Measurements from ENCODE around the gene UMODL1.
A peak's percentile ranks its signal among the peaks of the same experiment; 100 is the strongest.

The UMODL1 gene

DNA sequence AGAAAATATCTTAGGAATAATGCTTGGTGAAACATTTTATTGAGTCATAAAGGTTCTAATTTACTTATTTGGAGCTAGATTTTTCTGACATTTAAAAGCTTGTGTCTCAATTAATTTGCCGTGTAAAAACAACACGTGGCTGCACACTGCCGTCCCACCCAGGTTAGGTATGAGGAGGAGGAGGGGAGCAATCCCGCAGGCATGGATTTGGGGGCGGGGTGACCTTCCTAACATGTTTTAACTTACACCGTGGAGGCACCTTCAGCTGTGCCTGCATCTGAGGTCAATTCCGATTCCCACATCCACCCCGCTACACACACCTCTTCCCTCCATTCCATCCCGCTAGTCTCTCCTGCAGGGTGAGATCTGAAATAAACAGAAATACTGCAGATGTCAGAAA lies 28.5 kb upstream of the UMODL1 start:
- no peak for DNase-seq (ENCODE audit: extremely low read depth, low read depth)
- no peak overlapping the region for H3K4me3 ChIP-seq (replicated peaks; ENCODE audit: low read depth, low read length)
- TF ChIP-seq CTCF (IDR thresholded peaks at IDR 0.05; ENCODE audit: low read depth, low read length, missing control alignments), result no peak

- DNase-seq (ENCODE audit: extremely low read depth, low read depth), result no peak
- TF ChIP-seq CTCF (IDR thresholded peaks at IDR 0.05; ENCODE audit: low read depth, low read length, missing control alignments), result no peak
- H3K4me3 ChIP-seq (replicated peaks; ENCODE audit: low read depth, low read length), result no peak overlapping the region
Measured at GRCh38 chr21:42043201-42043895, 27.8 kb upstream of the UMODL1 start.

- DNase-seq (ENCODE audit: extremely low read depth, low read depth), result no peak
- TF ChIP-seq CTCF (IDR thresholded peaks at IDR 0.05; ENCODE audit: low read depth, low read length, missing control alignments), result no peak
- no peak overlapping the region for H3K4me3 ChIP-seq (replicated peaks; ENCODE audit: low read depth, low read length)
Measured at GRCh38 chr21:42043961-42044360, 27.2 kb upstream of the UMODL1 start.

DNA sequence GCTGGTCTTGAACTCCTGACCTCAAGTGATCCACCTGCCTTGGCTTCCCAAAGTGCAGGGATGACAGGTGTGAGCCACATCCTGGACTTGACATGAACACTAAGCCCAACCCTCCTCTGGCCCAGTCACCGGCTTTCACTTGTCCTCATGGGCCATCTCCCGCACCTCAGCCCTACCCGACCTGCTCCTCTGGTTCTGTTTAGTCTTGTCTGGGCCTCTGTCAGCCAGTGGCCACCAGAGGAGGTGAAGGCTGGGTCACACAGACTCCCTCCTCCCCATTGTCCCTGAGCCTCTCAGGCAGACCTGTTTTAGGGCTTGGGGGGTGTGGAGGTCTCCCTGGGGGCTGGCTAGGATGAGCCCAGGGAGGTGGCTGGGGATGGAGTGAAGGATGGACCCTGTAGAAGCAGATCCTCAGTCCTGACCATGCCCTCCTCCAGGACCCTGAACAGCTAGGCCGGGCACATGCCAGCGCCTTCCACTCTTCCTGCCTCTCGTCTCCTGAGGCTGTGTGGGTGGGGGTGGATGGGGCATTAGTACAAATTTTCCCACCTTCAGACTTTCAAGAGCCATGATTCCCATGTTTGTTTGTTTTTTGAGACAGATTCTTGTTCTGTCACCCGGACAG lies 26.1 kb upstream of the UMODL1 start:
- no peak overlapping the region for H3K4me3 ChIP-seq (replicated peaks; ENCODE audit: low read depth, low read length)
- no peak for DNase-seq (ENCODE audit: extremely low read depth, low read depth)
- TF ChIP-seq CTCF (IDR thresholded peaks at IDR 0.05; ENCODE audit: low read depth, low read length, missing control alignments), result no peak

GRCh38 chr21:42047821-42048613 lies 23.1 kb upstream of the UMODL1 start:
- peak; percentile 79 for DNase-seq (ENCODE audit: extremely low read depth, low read depth)
- no peak overlapping the region for H3K4me3 ChIP-seq (replicated peaks; ENCODE audit: low read depth, low read length)
- no peak for TF ChIP-seq CTCF (IDR thresholded peaks at IDR 0.05; ENCODE audit: low read depth, low read length, missing control alignments)

- no peak for DNase-seq (ENCODE audit: extremely low read depth, low read depth)
- no peak overlapping the region for H3K4me3 ChIP-seq (replicated peaks; ENCODE audit: low read depth, low read length)
- TF ChIP-seq CTCF (IDR thresholded peaks at IDR 0.05; ENCODE audit: low read depth, low read length, missing control alignments), result no peak
Measured at GRCh38 chr21:42048870-42049577, 22.1 kb upstream of the UMODL1 start.
